NCI-H345 (cell line): ENCODE measurements around the gene TAF8.
"Not testable (repeated sequence)": the region's sequence is repeated elsewhere in the genome, so short reads cannot be mapped to it uniquely, and the experiment has no call there.

ENCODE experiments used
- DNase-seq: peaks from one replicate; lab custom pipeline; 2025; lab: John Stamatoyannopoulos, UW

The TAF8 gene, protein sequence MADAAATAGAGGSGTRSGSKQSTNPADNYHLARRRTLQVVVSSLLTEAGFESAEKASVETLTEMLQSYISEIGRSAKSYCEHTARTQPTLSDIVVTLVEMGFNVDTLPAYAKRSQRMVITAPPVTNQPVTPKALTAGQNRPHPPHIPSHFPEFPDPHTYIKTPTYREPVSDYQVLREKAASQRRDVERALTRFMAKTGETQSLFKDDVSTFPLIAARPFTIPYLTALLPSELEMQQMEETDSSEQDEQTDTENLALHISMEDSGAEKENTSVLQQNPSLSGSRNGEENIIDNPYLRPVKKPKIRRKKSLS

DNA sequence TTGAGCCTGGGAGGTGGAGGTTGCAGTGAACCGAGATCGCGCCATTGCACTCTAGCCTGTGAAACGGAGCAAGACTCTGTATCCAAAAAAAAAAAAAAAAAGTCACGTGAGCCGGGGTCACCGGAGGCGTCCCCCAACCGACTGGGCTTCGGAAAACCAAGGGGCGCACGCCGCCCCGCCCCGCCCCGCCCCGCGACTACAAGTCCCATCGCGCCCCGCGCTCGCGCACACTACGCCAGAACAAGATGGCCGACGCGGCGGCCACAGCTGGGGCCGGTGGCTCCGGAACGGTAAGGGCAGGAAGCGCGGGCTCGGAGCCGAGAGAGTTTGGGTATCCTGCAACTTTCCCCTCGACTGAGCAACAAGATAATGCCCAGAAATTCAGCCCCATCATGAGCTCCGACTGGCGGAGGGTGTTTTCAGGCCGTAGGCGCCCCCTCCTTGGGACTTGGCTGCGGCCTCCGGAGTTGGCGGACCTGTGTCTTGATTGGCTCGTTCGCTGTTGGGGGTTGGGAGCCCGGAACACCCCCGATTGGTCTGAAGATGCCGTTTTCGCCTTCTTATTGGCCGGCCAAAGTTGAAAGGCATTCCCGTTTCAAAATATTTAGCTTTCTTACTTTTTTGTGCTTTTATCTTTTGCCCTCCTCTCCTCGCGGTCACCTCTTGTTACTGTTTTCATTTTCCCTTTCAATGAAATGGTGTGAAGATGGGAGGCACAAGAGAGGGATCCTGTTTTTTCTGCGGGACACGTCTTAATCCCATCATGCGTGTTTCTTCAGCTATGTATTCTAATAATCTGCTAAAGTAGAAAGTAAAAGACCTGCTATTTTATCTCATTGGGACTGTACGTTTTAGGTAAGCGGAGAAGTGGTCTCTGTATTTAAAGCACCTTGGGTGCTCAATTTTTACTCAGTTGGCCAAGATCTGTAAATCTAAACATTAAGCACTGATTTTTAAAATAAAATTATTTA, at the start of gene TAF8:
TSS of gene TAF8 (plus strand) at position 228 of the 971 bp plus-strand sequence. CDS start at position 246, 18 bp downstream.
- peak; percentile 89 for DNase-seq

DNA sequence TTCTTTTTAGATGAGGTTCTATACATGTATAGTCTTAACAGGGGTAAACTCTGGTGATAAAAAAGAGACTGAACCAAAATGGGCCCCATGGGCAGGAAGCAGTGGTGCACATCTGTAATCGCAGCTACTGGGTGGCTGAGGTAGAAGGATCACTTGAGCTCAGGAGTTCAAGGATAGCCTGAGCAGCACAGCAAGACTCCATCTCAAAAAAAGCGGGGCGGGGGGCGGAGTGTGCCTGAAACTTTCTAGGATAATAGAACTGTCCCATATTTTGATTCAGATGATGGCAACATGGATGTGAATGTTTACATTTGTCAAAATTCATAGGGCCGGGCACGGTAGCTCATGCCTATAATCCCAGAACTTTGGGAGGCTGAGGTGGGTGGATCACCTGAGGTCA, 48.8 kb upstream of the TAF8 start:
- no peak for DNase-seq

DNA sequence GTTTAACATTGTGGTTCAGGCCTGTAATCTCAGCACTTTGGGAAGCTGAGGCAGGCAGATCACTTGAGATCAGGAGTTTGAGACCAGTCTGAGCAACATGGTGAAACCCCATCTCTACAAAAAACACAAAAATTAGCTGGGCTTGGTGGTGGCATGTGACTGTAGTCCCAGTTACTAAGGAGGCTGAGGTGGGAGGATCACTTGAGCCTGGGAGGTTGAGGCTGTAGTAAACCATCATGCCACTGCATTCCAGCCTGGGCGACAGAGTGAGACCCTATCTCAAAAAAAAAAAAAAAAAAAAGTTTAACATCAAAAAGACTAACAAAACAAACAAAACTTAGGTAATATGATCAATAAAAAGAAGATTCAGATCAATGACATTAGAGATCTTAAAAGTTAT, 46.7 kb upstream of the TAF8 start:
- not testable (repeated sequence) for DNase-seq

DNA sequence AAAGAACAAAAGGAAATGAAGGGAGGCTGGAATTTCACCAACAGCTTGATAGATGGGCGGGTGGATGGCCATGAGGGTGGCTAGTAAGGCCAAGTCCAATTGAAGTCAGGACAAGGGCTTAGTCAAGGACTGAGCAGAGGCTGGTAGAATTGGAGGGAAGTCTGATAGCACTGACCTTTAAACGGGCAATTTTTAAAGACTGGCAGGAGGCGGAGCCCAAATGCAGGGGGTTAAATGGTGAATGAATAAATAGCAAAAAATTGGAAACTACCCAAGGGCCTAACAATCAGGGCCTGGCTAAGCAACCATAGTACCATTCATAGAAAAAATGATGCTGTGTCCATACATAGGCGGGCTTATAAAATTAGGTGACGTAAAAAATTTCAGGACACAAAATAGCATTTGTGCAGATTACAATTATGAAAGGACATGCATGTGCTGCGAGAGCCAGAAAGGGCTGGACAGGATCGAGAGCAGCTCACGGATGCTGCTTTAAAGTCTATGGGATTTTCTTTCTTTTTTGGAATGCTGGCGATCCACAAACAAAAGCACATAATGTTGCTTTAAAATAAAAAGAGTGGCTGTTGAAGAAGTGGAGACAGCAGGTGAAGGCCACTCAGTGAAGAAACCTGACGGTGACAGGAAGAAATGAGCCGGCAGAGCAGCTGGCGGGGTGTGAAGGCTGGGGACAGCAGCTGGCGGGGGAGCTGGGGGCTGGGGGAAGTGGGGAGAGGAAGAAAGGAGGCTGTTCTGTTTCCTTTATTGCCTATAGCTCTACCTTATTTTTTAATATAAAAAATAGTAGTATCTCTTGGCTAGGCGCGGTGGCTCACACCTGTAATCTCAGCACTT, 42.8 kb upstream of the TAF8 start:
- no peak for DNase-seq

DNA sequence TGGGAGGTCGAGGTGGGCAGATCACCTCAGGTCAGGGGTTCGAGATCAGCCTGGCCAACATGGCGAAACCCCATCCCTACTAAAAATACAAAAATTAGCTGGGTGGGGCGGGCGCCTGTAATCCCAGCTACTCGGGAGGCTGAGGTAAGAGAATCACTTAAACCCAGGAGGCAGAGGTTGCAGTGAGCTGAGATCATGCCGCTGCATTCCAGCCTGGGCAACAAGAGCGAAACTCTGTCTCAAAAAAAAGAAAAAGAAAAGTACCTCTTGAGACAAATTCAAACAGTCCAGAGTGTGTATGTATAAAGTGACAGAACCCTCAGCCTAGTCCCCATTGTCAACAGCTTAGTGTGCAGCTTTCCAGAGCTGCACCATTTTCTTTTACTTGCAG, 42.2 kb upstream of the TAF8 start:
- DNase-seq = not testable (repeated sequence)

DNA sequence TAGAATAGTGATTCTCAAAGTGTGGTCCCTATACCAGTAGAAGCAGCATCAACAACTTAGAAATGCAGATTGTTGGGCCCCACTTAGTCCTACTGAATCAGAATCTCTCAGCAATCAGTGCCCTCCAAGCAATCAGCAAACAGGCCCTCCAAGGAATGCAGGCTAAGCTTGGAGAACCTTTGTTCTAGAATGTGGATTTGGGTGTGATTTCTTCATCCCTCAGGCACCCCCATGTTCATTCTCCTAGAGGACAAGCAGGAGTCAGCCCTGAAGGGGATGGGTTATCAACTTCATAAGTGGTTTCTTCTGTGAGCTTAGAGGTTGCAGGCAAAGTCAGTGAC, 40.5 kb upstream of the TAF8 start:
- no peak for DNase-seq

DNA sequence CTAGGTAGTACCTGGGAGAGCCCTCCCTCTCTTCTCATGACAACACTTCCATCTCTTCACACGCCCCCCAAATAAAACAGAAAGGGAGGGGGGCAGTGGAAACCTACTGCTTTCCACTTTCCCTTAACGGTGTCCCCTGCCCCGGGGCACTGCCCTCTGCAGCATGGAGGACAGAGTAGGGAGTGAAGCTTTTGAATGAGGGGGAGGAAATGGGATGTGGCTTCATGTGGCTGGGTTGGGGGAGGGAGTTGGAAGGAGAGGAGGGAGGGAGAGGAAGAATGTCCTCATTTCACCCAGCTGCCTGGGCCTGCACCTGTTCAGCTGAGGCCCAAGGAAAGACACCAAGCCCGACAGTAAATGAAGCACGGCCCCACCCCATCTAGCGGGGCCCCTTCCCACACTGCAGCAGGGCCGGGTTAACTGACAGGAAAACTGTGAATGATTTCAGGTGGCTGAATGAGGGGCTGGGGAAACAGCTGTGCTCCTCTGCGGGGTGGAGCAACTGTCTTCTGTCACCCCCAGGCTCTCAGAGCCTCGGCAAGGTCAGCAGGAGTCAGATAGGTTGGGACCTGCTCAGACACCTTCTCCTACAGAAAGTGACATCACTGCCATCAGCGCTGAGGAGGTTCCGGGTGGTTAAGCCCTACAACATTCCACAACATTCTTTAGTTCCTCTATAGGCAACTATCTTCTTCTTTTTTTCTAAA, 40.0 kb upstream of the TAF8 start:
- no peak for DNase-seq

DNA sequence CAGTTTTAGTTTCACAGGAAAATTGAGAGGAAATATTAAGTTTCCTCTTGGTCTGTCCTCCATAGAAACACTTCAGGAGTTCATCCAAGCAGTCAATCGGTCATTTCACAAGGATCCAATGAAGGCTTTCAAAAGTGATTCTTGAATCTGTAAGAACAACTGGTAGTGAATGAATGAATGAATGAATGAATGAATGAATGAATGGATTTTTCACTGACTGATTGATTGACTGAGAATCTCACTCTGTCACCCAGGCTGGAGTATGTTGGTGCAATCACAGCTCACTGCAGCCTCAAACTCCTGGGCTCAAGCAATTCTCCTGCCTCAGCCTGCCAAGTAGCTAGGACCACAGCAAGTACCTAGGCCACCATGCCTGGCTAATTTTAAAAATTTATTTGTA, 39.4 kb upstream of the TAF8 start:
- no peak for DNase-seq

DNA sequence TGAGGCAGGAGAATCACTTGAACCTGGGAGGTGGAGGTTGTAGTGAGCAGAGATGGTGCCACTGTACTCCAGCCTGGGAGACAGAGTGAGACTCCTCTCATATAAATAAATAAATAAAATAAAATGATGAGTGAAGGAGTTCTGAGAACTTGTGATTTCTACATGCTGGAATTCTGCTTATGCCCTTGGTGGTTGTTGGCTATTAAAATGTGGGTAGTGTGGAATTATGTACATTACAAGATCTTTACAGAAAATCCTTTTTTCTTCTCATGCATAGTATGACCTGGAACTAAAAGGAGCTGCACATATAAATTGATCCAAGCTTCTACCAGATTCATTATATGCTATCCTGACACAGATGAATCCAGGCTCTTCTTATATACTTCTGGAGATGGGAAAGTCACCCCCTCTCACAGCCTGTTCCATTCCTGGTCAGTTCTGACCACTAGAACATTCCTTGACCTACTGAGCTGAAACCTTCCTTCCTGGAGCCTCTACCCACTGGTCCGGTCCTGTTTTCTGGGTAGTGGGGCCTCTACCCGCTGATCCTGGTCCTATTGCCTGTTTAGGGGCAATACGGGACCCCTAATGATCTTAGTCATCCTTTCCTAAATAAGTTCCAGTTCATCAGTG, 37.7 kb upstream of the TAF8 start:
- DNase-seq = no peak

DNA sequence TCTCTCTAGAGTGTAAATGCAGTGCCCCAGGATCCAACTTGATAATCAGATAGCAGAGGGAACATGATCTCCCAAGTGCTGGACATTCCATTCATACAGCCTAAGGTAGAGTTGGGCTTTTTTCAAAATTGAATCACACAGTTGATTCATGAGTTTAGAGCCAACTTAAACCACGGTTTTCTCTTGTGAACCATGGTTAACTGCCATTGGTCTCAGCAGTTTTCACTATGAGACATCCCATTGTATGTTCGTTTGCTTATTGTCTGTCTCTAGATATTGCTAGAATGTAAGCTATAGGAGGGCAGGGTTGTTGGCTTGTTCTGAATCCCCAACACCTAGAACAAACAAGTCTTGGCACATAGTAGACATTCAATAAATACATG, 37.2 kb upstream of the TAF8 start:
- no peak for DNase-seq

DNA sequence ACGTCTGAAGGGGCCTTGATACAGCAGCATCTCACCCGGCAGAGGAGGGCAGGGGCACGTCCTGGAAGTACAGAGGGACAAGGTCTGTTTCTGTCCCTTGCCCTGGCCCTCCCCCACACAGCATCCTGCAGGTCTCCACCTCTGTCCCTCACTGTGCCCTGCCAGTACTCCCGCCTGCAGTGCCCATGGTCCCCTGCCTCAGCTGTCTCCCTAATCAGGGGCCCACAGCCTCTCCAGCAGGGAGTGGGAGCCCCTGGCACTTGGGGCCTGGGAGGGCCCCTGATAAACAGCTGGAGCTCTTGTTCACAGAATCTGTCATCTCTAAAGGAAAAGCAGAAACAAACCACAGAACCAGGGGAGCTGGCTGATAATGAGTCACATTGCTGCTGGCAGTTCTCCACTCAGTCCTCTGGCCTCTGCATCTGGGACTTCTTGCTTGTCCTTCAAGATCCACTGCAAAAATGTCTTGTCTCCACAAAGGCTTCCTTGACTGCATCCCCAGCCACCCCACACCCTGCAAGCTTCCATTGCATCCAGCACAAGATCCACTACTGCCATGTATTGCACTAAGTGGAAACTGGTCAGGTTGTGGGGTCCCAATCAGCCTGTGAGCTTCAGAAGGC, 33.2 kb upstream of the TAF8 start:
- no peak for DNase-seq

DNA sequence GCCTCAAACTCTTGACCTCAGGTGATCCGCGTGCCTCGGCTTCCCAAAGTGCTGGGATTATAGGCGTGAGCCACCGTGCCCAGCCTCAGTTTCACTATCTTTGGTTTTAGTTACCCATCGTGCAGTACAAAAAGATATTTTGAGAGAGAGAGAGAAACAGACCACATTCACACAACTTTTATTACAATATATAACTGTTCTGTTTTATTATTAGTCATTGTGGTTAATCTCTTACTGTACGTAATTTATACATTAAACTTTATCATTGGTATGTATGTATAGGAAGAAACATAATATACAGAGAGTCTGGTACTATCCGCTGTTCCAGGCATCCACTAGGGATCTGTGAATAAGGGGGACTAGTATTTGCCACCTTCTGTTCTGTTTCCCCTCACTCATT, 29.4 kb upstream of the TAF8 start:
- no peak for DNase-seq

DNA sequence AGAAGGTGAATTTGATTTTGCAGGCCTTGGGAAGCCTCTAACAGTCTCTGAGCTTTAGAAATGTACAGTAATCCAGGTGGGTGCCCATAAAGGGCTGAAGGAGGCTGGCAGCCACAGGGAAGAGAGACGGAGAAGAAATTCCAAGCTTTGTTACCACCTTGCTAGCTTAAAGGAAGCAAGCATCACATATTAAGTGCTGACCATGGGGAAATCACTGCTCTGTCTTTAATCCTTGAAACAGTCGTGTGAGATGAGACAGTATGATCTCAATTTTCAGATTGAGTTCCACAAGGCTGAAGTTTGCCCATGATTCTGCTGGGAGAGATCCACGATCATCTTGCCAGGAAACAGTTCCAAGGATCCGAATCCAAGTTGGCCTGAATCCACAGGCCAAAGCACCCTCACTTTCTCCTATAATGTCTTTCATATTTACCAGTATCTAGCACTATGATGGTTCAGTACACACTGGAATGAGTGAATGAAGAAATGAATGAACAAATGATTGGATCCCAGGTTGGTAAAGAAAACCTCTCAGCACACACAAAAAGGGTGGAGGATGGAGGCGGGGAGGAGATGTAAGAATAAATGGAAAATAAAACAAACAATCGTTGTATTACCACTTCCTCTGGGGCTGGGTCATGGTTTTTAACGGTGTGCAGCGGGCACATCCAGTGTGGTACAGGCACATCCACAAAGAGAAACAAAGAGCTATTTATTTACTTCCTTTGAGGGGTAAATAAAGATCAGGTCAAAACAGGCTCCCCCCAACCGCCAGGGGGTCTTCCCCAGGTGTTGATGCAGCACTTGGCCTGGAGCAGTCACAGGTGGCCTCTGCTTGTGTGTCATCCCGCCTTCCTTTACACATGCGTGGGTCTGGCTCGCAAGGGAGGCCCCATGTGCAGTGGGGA, 28.2 kb upstream of the TAF8 start:
- DNase-seq = no peak

DNA sequence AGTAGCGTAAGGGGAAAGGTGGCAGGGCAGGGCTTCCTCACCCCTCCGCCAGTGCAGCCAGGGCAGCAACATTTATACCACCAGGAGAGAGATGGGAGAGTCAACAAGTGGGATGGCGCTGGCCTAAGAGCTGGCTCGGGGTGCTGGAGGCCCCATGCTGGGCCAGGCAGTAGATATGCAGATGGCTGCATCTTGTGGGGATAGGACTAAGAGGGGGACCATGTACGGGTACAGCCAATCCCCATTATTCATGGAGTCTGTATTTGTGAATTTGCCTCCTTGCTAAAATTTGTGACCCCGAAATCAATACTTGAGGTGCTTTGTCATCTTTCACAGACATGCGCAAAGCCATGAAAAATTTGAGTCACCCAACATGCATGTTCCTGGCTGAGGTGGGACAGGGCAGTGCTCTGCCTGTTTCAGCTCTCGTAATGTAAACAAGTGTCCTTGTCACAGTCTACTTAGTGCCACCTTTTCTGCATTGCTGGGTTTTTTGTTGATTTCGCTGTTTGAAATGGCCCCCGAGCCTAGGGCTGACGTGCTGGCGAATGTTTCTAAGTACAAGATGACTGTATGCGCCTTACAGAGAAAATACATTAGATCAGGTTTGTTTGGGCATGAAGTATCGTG, 27.5 kb upstream of the TAF8 start:
- no peak for DNase-seq

DNA sequence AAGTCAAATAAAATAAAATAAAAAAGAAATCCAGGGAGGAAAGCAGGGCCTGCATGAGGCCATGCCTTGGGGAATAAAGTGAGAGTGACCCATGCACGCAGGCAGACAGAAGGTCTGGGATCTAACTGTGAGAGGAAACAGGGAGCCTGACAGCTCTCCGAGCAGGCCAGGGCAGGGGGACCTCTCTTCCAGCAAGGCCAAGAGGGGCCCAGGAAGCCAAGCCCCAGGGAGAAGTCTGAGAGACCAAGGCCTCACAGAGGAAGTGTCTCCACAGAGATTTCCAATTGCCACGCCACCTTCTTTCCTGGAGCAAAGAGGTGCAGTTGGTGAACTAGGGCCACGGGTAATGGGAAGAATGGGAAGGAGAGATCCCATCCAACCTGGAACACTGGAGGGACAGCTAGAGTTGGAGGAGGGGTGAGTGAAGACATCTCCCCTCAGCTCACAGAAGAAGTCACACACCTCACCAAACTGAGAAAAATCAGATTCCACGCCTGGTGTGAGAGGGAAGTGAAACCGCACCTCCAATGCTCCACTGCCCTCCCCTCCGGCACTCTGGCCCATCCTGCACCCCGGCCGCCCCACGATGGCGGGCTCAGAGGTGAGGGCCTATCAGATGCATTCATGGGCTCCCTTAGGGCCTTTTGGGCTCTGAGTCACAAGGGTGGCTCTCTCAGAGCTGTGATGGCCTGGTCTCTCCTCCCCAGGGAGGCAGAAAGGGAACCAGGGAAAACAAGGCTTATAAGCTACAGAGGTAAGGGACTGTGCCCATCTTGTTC, 25.1 kb upstream of the TAF8 start:
- DNase-seq = no peak

DNA sequence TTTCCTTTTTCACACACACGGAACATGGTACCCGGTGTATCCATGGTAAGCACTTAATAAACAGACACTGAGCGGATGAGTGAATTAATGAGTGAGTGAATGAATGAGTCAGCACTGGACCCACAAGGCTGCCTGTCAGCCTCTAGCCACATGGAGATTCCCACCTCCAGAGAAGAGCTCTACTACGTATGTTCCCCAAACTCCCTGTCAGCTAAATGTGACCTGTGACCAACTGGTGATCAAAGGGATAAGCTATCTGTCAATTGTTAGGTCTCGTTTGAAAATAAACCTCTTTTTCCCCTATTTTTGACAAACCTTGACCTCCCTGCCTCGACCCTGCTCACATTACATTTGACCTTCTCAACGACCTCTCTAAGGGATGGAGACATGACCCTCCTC, 24.5 kb upstream of the TAF8 start:
- DNase-seq = no peak

DNA sequence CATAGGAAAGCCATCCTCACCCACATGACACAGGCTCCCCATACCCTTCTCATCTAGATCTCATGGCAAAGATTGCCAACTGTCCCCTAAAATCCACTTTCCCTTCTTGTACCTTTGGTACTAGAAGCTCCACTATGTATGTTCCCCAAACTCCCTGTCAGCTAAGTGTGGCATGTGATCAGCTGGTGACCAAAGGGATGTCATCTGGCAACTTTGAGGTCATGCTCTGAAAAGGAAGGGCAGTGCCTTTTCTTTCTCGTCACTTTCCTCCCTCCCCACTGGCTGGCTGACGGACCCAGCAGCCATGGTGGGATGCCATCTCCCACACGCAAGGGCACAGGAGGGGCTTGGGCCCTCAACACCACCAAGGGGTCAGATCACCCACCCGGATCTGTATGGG, 23.8 kb upstream of the TAF8 start:
- DNase-seq = no peak

DNA sequence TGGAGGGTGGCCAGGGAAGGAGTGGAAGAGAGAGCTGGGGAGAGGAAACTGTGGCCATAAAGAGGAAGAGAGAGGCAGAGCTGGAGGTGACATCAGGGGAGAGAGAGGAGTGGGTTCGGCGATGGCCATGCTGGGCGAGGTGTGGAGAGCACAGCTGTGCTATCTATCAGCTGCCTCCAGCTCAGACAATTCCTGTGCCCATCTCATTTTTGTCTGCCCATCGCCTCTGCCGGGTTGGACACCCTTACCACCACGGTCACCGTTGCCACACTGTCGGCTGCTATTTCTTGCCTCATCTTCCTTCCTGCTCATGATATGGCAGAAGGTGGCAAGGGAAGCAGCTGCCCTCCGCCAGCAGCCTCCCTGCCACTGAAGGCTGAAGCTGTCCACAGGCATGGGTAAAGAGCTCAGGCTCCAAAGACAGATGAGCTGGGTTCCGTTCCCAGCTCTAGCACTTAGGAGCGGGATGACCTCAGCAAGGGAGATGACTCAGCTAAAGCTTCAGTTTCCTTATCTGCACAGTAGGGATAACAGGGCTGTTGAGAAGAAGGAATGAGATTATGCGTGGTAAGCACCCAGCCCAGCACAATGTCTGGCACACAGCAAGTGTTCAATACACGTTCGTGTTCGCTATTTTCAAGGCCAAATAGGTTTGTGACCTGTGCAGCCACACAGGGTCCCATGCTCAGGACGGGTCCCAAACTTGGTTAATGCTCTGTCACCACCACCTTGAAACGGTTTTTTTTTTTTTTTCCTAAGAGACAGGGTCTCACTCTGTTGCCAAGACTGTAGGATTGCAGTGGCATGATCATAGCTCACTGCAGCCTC, 21.9 kb upstream of the TAF8 start:
- no peak for DNase-seq
